Nephron progenitor cell (in vitro differentiated cells): ENCODE data around the gene PXN.
A peak's percentile ranks its signal among the peaks of the same experiment; 100 is the strongest.
"Not testable (repeated sequence)": the region's sequence is repeated elsewhere in the genome, so short reads cannot be mapped to it uniquely, and the experiment has no call there.

Experiments used
- DNase-seq: peaks from one replicate; pipeline ENCODE4 v3.0.0; 2021
- H3K27ac Mint-ChIP-seq: 2 replicates; pipeline ENCODE4 v1.8.0; 2021; ENCODE audit warnings: mild to moderate bottlenecking, moderate library complexity, mixed read lengths
- H3K27me3 Mint-ChIP-seq: 2 replicates; pipeline ENCODE4 v1.8.0; 2021; ENCODE audit warnings: mild to moderate bottlenecking, low read depth, mixed read lengths; ENCODE audit not compliant: poor library complexity
- H3K36me3 Mint-ChIP-seq: 2 replicates; pipeline ENCODE4 v1.8.0; 2021; ENCODE audit warnings: low read depth, mixed read lengths
- H3K4me1 Mint-ChIP-seq: 2 replicates; pipeline ENCODE4 v1.8.0; 2021; ENCODE audit warnings: mixed read lengths
- H3K4me3 Mint-ChIP-seq: 2 replicates; pipeline ENCODE4 v1.8.0; 2021; ENCODE audit warnings: mild to moderate bottlenecking, moderate library complexity, mixed read lengths
- H3K9me3 Mint-ChIP-seq: 2 replicates; pipeline ENCODE4 v1.8.0; 2021; ENCODE audit warnings: mild to moderate bottlenecking, moderate library complexity, mixed read lengths
- CTCF ChIP-seq: fragments of 200-600 bp; sonication (generic); IDR thresholded peaks from 2 replicates; pipeline ENCODE4 v1.5.0; 2021; ENCODE audit warnings: antibody characterized with exemption

Gene PXN

GRCh38 chr12:120247183-120247582 is 18.3 kb downstream of the PXN start:
- no peak for TF ChIP-seq CTCF
- H3K27me3 Mint-ChIP-seq = peaks cover 3% of the 10 kb centered on the region
- DNase-seq = no peak
- peaks cover 61% of the 10 kb centered on the region for H3K4me1 Mint-ChIP-seq
- peaks cover 5% of the 10 kb centered on the region for H3K36me3 Mint-ChIP-seq
- no peak overlapping the region for H3K27ac Mint-ChIP-seq
- no peak overlapping the region for H3K4me3 Mint-ChIP-seq
- H3K9me3 Mint-ChIP-seq = no peaks in the 10 kb centered on the region

- H3K4me1 Mint-ChIP-seq = peaks cover 65% of the 10 kb centered on the region
- not testable (repeated sequence) for H3K4me3 Mint-ChIP-seq, H3K36me3 Mint-ChIP-seq, H3K27me3 Mint-ChIP-seq, H3K9me3 Mint-ChIP-seq, DNase-seq, H3K27ac Mint-ChIP-seq
These were observed 18.8 kb downstream of the PXN start for GRCh38 chr12:120246705-120247104.

GRCh38 chr12:120242971-120243699 is 22.4 kb downstream of the PXN start:
- H3K4me1 Mint-ChIP-seq = peaks cover 61% of the 10 kb centered on the region
- H3K27me3 Mint-ChIP-seq = no peaks in the 10 kb centered on the region
- DNase-seq = no peak
- peaks cover 5% of the 10 kb centered on the region for H3K36me3 Mint-ChIP-seq
- H3K27ac Mint-ChIP-seq = peak overlapping the region; percentile 86
- no peak overlapping the region for H3K4me3 Mint-ChIP-seq
- no peaks in the 10 kb centered on the region for H3K9me3 Mint-ChIP-seq
- TF ChIP-seq CTCF = no peak

GRCh38 chr12:120242275-120242799 is 23.2 kb downstream of the PXN start:
- no peak overlapping the region for H3K27ac Mint-ChIP-seq
- no peak overlapping the region for H3K4me3 Mint-ChIP-seq
- H3K4me1 Mint-ChIP-seq = peaks cover 61% of the 10 kb centered on the region
- H3K9me3 Mint-ChIP-seq = no peaks in the 10 kb centered on the region
- TF ChIP-seq CTCF = no peak
- peaks cover 5% of the 10 kb centered on the region for H3K36me3 Mint-ChIP-seq
- no peaks in the 10 kb centered on the region for H3K27me3 Mint-ChIP-seq
- DNase-seq = no peak

GRCh38 chr12:120241561-120242274 is 23.8 kb downstream of the PXN start:
- Mint-ChIP-seq H3K27me3 (no peaks in the 10 kb centered on the region), H3K36me3 (peaks cover 5% of the 10 kb centered on the region), H3K4me1 (peaks cover 65% of the 10 kb centered on the region), H3K4me3 (peak overlapping the region; percentile 2), H3K27ac (peak overlapping the region; percentile 50), H3K9me3 (no peaks in the 10 kb centered on the region)
- no peak for TF ChIP-seq CTCF
- no peak for DNase-seq

GRCh38 chr12:120240495-120240833 is 25.1 kb downstream of the PXN start:
- Mint-ChIP-seq H3K27me3 (no peaks in the 10 kb centered on the region), H3K4me1 (peaks cover 72% of the 10 kb centered on the region), H3K27ac (no peak overlapping the region), H3K36me3 (peaks cover 5% of the 10 kb centered on the region), H3K9me3 (no peaks in the 10 kb centered on the region), H3K4me3 (no peak overlapping the region)
- TF ChIP-seq CTCF = no peak
- no peak for DNase-seq
